NCI-H69 (cell line): ENCODE data around the gene KCNN2.

Experiments
- DNase-seq: peaks from one replicate; lab custom pipeline; 2025; lab: John Stamatoyannopoulos, UW

Gene KCNN2

DNA sequence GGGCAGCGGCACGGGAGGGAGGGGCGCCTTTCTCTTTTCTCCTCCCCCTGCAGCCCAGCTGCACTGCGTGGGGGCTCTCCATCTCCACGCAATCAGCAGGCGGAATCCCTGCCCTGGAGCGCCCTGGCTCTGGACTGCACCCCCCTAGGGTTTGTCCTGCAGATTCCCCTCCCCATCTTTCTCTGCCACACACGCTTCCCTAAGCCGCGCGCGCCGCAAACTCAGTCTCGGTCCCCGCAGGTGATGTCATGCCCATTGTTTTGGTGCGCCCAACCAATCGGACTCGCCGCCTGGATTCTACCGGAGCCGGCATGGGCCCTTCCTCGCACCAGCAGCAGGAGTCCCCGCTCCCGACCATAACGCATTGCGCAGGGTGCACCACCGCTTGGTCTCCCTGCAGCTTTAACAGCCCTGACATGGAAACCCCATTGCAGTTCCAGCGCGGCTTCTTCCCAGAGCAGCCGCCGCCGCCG is at the start of gene KCNN2:
KCNN2 (plus strand) TSS at position 347 of the 473 bp plus-strand sequence; CDS start at position 417, 70 bp downstream.
- DNase-seq: peak; percentile 93

DNA sequence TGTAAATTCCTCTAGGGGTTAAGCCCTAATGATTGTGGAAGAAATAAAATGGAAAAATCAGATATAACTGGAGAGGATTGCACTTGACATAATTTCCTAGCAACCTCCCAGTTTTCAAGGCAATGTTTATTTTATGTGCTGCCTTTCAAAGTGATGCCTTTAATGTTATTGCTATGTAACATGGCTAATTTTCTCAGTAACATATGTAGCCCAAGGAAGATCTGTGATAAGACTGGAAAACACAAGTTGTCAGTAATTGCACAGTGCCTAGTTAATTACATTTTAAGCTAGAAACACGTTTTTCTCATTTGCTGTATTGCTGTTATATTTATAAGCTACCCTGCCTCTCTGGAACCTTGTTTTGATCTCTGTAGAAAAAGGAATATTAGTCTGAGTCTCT is 49.2 kb upstream of the KCNN2 start:
- DNase-seq: no peak

DNA sequence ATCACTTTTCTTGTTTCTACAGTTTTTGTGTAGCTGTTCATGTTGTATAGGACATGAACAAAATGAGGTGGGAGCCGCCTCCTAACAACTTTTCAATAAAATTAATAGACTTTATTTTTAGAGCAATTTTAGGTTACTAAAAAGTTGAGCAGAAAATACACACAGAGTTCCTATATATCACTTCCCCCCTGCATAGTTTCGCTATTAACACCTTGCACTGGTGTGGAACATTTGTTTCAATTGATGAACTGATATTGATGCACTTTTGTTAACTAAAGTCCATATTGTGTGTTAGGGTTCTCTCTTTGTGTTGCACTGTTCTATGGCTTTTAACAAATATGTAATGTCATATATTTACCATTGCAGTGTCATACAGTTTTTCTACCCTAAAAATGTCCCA is 47.8 kb upstream of the KCNN2 start:
- no peak for DNase-seq

DNA sequence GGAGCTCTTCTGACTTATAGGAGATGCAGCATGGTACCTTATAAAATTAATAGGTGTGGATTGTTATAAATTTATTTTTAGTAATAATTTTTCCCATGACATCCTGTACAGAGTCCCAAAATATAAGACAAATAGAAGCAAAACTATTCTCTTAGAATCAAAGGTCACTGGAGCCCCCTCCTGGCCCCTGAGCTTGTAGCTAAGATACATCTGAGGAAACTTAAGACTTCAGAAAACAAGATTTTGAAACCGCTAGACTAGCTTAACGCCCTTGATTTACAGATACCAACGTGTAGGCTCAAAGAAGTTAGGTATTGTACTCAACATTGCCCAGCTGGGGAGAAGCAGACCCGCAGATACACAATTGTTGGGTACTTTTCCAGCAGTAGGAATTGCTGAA is 45.7 kb upstream of the KCNN2 start:
- no peak for DNase-seq

DNA sequence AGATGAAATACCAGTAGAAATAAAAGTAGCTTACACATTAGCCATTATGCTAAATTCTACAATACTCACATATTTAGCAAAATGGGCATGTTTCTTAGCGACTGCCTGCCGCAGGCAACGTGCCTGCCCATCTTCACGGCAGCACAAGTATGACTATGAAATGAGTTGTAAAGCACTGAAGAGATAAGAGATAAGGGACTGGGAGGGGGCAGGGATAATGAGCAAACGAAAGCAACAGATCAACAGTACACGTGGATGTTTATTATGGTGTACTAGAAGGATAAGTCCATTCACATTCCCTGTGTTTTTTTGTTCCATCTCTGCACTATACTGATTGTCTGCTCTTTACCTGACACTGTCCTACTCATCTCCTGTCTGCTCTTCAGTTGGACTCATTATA is 44.1 kb upstream of the KCNN2 start:
- no peak for DNase-seq

DNA sequence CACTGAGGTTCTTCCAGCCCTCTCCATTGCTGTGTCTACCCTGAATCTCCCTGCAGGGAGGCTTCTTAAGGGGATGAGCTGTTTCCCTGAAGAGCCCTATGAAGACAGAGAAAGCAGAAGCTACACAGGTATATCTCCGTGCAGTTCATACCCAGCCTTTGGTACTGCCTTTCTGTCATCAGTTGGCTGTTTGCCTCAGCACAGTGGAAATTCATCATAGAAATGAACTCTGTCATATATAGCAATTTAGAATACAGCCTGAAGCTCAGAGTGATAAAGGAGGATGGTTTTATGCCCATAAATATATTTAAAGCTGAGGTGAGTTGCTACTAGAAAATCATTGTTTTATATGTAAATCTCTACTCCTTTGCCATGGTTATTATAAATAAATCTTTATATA is 42.6 kb upstream of the KCNN2 start:
- DNase-seq: no peak

DNA sequence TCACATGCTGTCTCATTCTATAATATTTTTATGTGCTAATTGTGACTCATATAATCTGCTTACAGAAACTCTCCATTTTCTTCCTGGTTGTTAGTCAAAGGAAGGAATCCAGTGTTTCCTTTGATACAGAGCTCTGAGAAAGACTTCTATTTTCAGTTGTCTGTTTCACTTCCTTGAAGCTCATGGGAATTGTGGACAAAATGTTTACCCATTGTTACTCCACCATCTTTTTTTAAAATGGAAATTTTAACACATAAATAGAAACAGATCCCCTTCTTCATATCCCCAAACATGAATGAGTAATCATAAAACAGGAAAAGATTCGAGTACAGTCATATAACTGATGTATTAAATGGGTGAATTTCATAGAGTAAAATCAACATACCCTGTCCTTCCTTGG is 42.0 kb upstream of the KCNN2 start:
- DNase-seq: no peak

DNA sequence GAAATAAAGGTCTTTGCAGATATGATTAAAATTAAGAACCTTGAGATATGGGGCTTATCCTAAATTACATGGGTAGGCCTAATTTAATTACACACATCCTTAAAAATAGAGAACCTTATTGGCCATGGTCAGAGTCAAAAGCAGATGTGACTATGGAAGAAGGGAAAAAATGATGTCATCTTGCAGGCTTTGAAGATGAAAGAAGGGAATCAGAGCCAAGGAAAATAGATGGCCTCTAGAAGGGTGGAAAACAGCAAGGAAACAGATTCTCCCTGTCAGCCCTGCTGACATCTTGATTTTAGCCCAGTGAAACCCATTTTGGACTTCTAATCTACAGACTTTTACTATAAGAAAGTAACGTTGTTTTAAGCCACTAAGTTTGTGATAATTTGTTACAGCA is 37.6 kb upstream of the KCNN2 start:
- DNase-seq: no peak

DNA sequence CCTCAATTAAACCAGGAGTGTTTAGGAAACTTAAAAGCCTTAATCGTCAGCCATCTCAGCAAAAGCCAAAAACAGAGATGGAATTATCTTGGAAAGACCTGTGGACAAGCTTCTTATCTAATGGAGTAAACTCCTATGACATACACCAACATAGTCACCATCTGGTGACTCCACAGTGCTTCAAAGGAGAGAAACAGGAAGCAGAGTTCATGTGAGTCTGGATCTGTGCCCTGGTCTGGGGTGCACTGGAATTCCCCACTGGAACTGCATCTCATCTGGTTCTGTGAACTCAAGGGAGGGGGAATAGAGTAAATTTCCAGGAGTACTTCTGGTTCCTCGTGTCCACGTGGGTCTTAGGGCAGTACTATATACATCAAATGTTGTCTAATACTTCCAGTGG is 36.3 kb upstream of the KCNN2 start:
- DNase-seq: no peak

DNA sequence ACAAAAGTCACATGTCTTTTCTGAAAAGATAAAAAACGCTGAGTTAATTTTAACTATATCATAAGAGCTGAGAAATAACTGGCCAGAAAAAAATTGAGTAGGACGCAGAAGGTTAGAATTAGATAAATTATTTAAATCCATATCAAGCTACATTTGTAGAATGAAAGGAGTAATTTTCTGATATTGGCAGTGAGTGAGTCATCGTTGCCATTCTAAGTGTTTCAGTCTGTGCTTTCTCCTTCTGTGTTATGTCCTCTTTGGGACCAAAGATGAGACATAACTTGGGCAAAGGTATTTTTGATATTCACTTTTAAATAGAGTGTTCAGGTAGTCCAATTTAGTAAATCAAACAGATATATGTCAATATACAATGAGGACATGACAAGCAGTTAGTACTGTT is 34.4 kb upstream of the KCNN2 start:
- no peak for DNase-seq

DNA sequence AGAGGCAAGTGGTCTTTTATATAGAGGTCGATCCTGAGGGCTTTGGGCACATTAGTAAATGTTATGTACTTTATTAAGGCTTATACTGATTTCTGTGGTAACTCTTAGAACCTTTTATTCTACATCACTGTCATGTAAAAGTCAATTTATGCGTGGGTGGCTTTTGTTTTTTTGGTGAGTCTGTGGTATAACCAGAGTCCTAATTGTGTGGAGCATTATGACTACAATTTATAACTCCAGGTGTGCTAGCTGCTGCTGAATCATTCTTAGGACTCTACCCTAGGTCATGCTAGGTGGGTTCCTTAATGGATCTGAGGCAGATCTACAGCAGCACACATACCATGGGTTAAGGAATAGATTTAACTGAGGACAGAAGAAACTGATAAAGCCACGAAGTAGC is 33.9 kb upstream of the KCNN2 start:
- no peak for DNase-seq

DNA sequence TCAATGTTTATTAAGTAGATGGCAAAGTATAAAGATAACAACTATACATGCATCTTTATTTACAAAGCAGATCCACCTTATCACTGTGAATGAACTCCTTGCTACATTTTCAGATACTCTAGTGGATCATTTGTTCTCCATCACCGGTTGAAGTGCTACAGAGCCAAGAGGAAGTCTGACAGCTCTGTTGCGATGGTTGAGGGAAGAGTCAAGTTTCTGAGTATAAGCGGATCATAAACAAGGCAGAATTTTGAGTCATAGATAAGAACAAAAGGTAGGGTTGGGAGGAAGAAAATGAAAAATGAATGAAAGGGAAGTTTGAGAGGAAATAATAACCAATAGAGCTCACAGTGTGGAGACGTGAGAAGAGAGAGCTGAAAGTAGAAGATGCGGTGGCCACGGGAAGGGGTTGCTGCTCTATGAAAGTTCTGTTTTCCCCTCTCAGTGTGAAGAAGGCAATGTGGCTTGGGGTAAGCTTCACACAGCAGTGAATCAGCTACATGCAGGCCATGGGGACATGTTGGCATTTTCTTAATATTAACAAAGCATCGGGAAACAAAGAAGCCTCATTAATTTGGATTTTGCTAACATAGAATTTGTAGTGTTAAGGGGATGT is 30.8 kb upstream of the KCNN2 start:
- DNase-seq: no peak

DNA sequence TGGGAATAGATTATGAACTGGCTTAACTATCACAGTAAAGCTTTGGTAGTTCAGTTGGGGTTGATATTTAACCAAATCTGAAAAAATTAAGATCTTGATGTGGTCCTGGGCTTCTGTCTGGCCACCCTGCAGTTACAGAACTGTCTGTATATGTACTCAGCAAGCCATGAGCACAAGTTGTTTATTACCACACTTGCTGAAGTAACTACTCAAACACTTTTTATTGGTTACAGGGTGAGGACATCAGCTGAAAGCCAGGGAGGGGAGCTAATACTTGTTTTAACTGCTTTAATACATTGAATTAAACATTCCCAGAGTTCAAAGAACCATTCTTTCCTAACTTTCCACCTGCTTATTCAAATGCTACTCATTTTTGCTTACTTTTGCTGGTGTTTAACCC is 29.4 kb upstream of the KCNN2 start:
- DNase-seq: no peak

DNA sequence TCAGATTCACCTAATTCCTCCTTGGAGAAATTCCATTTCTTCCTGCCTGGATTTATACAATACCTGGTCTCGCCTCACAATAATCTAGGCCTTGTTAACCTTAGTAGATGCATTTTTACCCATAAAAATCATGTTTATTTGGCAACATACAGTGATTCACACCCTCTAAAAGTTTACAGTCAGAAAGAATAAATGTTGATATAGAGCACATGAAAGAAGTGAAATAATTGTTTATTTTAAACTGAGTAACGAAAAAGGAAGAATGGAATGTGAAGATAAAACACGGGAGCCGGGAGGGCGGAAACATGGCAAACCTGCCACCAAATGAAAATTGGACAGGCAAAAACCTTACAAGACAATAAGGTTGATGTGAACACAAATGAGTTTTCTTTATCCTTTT is 28.9 kb upstream of the KCNN2 start:
- no peak for DNase-seq

DNA sequence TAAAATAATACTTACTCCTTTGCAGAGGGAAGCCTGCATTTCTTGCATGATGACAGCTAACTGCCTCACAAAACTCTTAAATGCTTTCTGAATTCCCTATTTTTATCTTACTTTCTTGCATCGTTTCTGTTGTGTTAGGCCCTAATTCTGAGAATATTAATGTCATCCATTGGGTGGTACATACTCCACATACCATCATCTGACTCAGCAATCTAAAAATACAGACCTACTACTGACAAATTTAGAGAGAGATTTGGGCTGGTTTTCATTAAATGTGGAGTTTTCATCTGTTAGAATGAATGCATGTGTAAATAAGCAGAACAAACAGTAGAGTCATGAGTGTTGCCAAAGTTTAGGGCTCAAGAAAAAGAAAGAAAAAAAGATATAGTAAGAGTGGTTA is 26.5 kb upstream of the KCNN2 start:
- DNase-seq: no peak

DNA sequence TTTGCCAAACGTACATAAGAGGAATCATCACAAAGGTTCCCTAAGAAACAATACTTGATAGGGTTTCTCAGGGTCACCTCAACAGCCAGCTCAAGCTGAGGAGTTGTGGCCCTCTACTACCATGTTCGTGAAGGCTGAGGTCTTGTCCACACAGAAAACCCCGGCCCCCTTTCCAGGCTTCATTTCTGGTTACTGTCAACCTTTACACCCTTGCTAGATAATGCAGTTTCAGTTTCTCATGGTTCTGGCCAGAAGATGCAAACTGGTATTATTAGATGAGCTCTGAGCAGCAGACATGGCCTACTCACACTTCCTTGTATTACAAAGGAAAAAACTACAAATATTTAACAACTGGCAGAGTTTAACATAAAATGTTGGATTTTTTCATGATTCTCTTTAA is 22.8 kb upstream of the KCNN2 start:
- DNase-seq: no peak

DNA sequence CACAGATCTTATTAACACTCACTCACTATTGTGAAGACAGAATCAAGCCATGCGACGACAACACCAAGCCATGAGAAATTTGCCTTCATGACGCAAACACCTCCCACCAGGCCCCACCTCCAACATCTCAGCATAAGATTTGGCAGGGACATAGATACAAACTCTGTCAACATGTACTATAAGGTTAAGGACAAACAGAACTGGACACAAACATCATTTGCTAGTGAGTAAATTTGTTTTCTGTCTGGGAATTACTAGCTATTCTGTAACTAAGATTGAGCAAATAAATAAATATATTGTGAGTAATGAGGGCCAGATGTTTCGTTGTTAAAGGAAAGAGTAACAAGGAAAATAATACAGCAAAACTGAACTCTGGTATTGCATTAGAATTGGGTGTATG is 15.7 kb upstream of the KCNN2 start:
- no peak for DNase-seq

DNA sequence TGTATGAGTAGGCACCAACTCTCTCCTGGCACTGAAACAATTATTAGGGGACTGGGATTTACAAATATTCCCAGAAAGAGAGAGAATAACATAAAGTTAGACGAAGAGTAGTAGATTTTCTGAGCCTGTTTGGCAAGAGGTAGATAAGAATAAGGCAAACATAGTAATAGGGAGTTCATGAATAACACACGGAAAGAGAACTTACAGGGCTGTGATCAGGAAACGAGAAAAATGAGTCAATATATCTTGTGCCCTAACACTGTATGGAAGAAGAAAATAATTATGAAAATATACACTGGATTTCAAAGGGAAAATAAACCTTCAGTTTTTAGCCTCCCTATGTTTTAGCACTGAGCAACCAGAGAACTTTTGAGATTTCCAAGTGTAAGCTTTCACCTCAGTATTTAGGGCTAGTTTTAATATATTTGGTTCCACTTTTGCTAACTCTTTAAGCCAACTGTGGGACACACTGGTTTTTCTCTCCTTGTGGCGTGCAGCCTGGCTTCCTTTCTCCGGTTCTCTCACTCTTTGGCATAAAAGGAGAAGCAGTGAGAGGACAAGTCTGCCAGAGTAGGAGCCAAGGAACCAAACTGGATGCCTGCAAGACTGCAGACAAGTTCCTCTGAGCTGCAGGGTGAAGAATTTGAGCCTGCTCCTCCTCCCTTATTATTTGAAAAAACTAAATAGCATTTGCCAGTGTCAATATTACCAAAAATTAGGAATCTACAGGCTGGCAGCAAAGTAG is 6.6 kb upstream of the KCNN2 start:
- no peak for DNase-seq

DNA sequence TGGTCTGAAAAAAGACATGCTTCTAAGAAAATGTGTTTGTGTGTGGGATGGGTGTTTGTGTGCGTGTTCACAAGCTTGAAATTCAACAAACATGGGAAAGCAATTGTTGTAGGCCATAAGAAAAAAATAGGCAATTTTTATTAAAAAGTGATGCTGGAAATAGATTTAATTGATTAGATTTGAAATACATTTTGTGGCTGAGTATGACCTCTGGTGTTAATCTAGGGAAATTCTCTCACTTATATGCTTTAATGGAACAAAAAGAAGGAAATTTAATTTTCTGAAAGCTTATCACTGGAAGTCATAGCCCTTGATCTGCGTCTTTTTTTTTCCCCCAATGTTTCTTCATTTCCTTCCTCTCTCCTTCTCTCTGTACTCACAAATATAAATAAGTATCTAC is 3.5 kb upstream of the KCNN2 start:
- DNase-seq: no peak

DNA sequence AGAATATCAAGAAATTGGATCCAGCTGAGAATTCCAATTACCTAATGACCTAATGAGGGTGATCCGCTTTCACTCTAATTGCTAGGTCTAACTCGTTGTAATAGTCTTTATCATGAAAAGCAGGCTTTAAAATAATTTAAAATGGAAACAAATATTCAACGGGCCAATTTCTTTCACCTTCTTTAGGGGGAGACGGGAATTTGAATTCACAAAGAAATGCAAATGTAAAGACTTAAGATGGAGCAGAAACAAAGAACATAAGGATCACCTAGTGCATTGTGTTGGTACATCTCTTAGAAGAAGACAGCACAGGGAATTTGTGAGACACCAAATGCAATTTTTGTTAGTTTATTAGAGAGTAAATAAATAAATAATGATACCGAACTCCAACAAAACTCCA is 1.5 kb upstream of the KCNN2 start:
- peak; percentile 47 for DNase-seq

DNA sequence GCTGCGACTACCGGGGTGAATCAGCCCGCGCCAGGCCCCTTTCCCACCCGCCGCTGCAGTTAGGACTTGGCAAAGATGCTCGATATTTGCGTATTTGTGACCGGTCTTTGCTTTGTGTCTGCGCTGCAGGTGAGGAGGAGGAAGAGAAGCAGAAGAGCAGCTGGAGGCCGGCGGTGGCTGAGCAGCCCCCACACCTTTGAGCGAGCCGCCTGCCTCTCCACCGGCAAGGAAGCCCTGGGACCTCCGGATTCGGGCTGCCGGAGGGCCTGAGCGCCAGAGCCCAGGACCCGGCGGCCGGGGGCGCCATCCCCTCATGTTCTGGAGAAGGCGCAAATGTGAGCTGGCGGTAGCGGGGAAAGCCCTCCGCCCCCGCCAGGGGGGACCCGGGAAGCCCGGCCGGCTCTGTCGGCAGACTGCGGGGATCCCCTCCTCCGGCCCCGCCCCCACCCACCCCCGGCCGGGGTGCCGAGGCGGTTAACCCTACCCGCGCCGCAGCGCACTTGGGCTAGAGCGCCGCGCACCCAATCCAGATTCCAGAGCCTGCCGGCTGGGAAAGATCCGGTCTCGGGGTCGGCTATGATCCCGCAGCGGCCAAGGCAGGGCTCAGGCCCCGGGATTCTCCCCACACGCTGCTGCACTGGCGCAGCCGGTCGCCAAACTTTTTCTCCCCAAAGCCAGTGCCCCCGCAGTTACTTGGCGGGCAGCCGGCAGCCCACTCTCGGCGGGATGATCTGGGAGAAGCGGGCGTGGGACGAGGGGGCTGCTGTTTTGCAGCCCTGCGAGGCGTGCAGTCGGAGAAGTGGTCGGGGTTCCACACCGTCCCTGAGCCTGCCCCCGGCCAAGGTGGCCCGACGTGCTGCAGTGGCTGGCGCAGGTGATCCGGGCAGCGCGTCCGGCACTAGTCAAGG is 800 bp upstream of the KCNN2 start:
- peak; percentile 76 for DNase-seq

DNA sequence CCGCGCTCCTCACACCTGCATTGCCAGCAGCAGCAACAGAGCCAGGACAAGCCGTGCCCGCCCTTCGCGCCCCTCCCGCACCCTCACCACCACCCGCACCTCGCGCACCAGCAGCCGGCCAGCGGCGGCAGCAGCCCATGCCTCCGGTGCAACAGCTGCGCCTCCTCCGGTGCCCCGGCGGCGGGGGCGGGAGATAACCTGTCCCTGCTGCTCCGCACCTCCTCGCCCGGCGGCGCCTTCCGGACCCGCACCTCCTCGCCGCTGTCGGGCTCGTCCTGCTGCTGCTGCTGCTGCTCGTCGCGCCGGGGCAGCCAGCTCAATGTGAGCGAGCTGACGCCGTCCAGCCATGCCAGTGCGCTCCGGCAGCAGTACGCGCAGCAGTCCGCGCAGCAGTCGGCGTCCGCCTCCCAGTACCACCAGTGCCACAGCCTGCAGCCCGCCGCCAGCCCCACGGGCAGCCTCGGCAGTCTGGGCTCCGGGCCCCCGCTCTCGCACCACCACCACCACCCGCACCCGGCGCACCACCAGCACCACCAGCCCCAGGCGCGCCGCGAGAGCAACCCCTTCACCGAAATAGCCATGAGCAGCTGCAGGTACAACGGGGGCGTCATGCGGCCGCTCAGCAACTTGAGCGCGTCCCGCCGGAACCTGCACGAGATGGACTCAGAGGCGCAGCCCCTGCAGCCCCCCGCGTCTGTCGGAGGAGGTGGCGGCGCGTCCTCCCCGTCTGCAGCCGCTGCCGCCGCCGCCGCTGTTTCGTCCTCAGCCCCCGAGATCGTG is 517 bp downstream of the KCNN2 start:
- DNase-seq: peak; percentile 80
